T-helper 1 cell treated with Interleukin-12 subunit alpha and Interleukin-12 subunit beta and Interleukin-4 antibody, amounts not matched to agents 30 ng/mL and 1 ng/mL, for 36 hours (primary cell): Measurements from ENCODE around the gene L3MBTL3. TPM values are rescaled to one million over a fixed set of nuclear protein-coding genes. Genes with fewer than 3 reads are reported as not detected.

Experiments used
- intact Hi-C: fragments of 100-400 bp; cut with micrococcal nuclease; formaldehyde crosslinking; loops from one replicate; pipeline ENCODE4 v1.15.1; 2024
- total RNA-seq: library from RNA; stranded (reverse); gene quantifications from 2 replicates; pipeline ENCODE4 v1.2.3, GENCODE V29; 2022

L3MBTL3 gene
- 8.3 and 15.5 TPM in 2 replicates for total RNA-seq

DNA sequence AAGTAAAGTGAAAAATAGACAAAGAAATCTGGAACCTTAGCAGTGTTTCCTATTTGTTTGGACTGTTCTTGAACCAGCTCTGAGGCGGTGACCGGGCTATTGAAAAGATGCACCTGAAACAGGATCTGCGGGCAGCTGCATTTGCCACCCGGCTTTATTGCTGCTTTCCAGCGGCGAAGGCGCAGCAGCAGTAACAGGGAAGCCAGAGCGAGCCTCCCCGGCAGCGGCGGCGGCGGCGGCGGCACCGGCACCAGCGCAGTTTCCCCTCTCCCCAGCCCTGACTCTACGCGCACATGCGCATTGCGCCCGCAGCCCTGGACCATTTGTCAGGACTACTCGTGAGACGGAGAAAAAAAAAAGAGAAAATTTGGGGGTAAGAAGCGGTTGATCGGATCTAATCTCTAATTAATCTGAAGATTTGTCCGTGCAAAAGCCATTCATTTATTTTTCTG lies at the start of gene L3MBTL3:
L3MBTL3 (plus strand) TSS at position 290 of the 452 bp plus-strand sequence. CDS start 24,119 bp downstream, outside the sequence.
- intact Hi-C loops: loop anchor here (1.0 kb wide), 3 partner anchors 10 to 270 kb away; no protein-coding TSS in a partner anchor

DNA sequence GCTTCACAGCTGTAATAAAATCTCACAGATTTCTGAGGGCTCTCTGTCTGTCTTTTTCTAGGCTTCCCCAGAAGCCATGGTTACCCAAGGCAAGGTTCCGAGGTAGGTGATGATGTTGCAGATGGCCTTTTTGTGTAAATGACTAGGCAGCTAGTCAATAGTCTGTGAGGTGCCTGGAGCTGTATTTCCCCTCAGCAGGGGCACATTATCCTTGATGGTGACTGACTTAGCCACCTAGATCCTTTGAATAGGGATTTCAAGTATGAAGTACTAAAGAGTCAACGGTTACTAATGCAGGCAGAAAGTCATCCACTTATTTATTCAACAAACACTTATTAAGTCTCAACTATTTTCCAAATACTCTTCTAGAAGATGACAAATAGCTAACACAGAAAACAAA lies 49.3 kb upstream of the L3MBTL3 start:
- intact Hi-C loops: no loop called here

DNA sequence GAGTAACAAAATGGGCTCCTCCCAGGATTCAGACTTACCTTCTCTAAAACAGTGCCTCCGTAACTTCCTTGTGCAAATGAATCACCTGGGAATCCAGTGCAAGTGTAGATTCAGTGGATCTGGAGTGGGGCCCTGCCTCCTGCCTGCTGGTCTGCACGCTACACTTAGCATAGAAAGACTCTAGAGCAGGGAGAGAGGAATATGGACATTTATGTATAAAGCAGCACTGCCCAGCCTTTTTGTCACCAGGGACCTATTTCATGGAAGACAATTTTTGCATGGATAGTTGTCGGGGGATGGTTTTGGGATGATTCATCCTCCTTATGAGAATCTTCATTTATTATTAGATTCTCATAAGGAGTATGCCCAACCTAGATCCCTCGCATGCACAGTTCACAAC lies 42.3 kb upstream of the L3MBTL3 start:
- intact Hi-C loops: no loop called here

DNA sequence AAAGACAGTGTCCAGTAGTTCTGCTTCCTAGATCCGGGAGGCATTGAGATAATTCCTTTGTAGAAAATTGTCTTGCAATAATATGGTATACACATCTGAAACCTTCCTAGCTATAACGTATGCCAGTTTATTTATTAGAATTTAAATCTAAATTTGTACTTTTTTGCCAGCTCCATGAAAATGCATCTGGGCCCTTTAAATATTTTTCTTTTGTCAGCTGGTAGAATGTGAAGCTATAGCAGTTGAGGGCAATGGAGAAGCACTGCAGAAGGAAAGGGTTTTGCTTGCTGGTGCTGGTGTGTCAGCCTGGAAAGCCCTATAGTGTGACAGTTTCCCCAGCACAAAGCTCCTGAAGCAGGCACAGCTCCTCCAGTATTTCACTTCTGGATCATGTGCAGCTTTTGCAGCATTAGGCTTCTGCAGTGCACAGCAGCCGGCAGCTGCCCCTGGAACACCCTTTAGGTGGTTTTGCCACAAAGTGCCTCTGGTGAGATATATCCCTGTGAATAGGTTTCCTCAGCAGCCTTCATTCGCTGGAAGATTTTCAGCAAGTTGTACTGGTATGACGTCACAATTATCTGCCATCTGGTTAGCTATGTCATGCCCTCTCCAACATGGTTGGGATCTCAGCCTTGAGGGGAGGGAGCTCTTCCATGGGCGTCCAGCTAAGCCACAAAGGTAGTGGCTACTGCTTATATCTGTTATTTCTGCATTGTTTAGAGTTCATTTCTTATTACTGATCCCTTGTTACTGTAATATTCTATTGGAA lies 40.0 kb upstream of the L3MBTL3 start:
- intact Hi-C loops: no loop called here

DNA sequence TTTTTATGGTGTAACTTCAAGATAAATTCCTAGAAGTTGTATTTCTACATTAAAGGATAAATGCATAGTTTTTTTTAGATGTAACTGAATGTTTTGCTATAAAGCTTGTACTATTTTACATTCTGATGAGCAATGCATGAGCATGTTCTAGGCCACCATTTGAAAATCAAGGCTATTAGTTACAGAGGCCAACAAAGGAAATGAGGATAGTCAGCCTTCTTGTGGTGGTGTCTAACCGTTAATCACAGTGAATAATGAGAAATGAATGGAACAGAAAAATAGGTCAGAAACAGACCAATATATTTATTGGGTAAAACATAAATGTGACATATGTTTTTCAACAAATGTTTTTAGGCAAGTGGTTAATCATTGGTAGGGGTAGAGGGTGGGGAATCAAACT lies 37.6 kb upstream of the L3MBTL3 start:
- intact Hi-C loops: no loop called here

DNA sequence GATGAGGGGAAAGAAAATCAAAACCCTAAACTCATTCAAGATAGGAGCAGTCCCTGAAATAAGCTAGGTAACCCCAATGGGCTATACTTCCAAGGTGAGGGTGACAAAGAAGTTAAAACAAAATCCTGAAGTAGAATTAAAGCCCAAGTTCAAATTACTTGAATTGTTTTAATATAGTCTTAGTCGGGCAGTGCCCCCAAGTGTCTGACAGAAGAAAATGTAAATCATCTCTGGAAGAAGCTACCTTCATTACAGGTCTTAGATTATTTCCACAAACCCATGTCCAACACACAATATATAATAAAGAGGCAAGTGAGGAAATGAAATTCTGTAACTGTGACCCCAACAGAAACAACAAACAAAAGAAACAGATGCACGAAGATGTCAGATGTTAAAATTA lies 36.8 kb upstream of the L3MBTL3 start:
- intact Hi-C loops: no loop called here

DNA sequence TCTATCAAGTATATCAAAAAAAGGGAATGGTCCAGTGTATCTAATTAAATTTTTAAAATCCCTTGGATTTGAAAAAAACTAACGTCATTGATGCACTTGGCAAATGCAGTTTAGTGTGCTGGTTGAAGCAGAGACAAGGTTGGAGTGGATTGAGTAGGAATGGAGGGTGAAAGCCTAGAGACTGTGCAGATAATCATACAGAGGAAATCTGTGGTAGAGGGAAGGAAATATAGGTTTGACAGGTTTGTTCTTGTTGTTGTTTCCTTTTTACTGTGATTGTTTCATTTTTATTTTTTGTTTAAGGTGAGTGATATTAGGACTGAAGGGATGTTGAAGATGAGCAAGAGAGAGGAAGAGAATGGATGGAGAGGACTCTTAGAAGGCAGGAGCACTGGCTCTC lies 29.0 kb upstream of the L3MBTL3 start:
- intact Hi-C loops: no loop called here

DNA sequence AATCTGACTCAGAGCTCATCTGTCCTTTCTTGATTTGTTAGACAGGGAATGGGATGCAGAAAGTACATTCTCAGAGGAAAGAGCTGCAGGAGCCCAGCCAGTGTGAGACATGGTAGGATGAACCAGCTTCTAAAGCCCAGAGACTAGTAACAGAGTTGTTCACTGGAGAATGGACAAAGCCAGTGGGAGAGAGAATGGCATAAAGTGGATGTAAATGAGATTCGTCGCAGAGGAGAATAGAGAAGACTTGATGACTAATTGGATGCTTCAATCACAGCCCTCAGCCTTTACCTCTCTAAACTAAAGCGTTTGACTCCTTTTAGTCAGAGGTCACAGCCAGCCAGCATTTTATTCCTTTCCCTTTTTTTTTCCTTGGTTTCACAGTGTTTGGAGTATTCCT lies 25.5 kb upstream of the L3MBTL3 start:
- intact Hi-C loops: no loop called here

DNA sequence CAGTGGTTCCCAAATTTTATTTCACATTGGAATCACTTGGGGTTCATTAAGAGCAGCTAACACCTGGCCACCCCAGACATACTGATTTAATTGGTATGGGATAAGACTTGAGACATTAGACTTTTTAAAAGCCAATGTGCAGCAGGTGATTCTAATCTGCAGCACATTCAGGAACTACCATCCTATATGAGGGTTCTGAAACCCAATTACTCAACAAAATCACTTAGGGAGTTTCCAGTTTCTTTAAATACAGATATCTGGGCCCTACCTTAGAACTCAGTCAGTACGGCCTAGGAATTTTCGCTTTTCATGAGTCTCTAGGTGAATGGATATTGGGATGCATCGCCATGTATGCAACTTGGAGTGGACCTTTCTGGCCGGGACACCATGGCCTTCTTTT lies 24.0 kb upstream of the L3MBTL3 start:
- intact Hi-C loops: no loop called here

DNA sequence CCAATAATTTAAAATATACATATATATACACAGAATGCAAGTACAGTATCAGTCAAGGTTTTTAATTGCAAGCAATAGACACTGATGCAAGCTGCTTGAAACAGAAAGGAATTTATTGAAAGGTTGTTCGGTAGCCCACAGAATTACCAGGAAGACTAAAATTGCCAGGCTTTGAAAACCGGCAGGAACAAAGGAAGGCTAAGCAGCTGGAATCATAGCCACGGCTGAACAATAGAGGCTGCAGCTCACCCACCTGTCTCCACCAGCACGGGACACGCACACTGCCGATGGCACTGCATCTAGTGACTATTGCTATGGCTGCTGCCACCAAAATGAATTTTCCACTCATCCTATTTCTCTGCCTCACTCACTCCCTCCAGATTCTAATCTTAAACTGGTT lies 22.0 kb upstream of the L3MBTL3 start:
- intact Hi-C loops: no loop called here

DNA sequence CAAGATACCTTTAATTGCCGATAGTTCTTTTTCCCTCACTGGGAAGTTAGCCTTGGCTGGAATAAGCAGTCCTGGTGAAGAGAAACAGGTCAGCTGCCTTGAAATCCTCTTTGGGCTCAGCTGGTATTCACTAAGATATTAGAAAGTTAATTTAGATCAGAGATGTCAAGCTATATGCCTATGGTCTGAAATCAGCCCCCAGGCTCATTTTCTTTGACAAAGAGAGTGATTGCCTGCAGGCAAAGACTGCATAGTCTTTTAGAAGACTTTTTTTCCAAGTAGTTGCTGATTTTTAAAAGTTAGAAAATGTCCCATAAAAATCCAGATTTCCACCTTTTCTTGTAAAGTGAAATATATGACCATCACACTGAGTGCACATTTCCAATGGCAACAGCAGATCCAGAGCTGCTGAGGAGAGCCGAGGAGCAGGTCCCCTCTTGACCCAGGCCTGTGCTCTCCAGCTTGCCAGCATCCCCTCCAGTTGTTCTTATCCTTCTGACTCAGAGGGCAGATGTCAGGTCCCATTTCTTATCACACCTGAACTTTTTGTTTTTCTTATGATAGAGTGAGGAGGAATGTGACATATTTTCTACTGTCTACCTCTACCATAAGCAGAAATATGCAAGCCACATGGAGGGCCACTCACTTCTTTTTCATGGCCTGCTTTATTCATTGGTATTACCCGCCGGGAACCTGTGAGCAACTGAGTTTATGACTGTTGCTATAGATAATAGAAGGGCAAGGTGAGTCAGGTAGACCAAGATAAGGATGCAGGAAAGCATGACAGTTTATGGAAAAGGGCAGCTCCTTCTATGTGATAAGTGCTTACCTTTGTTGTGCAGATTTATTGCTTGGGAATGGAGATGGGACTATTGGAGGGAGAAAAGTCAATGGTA lies 17.6 kb upstream of the L3MBTL3 start:
- intact Hi-C loops: no loop called here

DNA sequence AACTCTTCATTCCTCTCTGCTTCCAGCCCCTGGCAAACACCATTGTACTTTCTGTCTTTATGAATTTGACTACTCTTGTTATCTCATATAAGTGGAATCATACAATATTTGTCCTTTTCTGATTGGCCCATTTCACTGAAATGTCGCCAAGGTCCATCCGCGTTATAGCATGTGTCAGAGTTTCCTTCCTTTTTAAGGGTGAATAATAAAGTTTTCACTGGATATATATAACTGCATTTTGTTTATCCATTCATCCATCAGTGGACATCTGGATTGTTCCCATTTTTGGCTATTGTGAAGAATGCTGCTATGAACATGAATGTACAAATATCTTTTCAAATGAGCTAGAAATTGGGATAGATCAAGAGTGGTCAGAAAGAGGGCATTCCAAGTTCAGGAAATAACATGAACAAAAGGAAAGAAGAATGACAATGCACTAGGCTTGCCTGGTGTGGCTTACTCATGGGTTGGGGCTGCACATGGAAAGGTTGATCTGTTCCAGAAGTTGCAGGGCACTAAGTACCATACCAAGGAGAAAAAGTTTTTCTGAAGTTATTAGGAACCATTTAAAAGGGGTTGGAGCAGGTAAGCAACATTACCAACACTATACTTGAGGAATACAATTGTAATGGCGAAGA lies 10.0 kb upstream of the L3MBTL3 start:
- intact Hi-C loops: no loop called here

DNA sequence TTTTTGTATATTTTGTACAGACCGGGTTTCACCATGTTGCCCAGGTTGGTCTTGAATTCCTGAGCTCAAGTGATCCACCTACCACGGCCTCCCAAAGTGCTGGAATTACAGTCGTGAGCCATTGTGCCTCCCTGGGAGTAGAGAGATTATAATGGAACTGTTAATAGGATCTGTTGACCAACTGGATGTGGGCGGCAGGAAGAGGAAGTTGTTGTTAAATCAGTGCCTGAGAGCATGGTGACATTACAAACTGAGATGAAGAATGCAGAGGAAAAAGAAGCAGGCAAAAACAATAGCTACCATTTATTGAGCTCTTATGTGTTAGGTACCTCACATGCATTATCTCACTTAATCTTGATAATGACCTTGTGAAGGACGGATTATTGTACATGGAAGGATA lies 9.2 kb upstream of the L3MBTL3 start:
- intact Hi-C loops: no loop called here

DNA sequence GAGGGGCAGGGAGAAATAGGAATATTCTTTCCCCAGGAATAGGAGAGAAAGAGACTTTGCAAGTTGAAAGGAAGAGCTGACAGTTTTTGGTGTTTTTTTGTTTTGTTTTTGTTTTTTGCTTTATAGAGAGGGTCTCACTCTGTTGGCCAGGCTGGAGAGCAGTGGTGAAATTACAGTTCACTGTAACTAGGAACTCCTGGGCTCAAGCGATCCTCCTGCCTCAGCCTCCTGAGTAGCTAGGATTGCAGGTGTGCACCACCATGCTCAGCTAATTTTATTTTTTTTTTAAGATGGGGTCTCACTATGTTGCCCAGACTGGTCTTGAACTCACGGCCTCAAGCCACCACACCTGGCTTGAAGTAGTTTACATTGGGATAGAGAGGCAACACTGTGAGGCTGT lies 8.0 kb upstream of the L3MBTL3 start:
- intact Hi-C loops: no loop called here

DNA sequence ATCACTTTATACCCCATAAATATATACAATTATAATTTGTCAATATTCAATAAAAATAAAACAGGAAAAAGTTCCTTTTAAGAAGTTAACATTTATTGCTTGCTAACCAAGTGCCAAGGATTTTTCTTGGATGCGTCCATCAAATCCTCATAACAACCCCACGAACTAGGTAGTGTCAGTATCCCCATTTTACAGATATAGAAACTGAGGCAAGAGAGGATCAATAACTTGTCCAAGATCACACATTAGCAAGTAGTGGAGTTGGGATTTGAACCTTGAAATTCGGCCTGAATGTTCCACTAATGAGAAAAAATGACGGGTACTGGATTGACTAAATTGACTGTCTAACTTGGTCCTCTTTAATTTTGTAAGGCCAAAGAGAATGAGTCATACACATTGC lies 5.7 kb upstream of the L3MBTL3 start:
- intact Hi-C loops: no loop called here

DNA sequence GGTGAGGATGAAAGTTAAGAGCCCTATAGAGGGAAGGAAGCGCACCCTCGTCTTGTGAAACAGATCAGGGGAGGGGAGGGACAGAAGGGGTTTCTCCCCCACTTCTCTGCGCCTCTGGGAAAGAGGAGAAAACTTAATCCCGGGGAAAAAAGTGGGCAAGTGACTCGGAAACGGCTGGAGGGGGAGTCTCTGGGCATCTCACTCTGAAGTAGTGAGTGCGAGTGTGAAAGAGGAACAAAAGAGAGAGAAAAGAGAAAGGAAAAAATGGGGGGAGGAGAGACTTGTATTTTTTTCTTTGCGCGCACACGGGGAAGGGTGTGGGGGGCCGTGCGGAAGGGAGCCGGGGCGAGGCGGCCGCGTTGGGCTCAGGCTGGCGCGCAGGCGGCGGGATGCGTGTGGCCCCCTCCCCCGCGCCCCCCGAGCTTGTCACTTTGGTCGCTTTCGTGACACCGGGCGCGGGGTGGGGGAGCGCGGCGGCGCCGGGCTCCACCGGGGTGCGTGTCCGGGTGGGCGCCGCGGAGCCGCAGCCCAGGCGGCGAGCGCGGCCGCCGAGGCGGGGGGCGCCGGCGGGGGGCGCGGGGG lies 454 bp downstream of the L3MBTL3 start:
- intact Hi-C loops: loop anchor here (1.0 kb wide), 3 partner anchors 9 to 271 kb away; no protein-coding TSS in a partner anchor

DNA sequence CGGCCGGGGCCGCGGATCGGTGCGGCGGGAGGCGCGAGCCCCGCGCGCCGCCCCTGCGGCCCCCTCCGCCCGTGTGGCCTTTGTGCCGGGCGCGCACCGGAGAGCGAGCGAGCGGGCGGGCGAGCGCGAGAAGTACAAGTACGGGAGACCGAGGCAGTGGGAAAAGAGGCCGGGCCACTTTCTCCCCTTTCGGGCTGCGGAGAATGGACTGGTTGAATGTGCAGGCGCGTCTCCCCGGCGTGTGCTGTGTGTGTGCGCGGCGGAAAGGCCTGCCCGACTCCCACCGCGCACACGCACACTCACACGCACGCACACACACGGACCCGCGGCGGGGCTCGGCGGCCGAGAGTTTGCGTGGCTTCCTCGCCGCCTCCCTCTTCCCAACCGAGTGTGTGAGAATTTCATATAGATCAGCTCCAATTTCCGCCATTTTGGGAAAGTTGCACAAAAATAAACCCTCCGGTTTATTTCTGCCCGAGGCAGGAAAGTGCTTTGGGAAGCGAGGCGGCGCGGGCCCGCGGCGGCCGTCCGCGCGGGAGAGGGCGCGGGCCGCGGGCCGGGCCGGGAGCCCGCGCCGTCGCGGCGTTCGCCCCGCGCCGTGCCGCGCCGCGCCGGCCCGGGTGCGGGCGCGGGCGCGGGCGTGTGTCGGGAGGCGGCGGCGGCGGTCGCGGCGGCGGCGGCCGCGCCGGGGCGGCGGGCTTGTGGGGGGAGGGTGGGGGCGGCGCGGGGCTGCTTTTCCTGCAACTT lies 1.1 kb downstream of the L3MBTL3 start:
- intact Hi-C loops: loop anchor here (2.0 to 5.0 kb wide), 5 partner anchors 113 to 1043 kb away; partner anchors contain the start of gene EPB41L2

DNA sequence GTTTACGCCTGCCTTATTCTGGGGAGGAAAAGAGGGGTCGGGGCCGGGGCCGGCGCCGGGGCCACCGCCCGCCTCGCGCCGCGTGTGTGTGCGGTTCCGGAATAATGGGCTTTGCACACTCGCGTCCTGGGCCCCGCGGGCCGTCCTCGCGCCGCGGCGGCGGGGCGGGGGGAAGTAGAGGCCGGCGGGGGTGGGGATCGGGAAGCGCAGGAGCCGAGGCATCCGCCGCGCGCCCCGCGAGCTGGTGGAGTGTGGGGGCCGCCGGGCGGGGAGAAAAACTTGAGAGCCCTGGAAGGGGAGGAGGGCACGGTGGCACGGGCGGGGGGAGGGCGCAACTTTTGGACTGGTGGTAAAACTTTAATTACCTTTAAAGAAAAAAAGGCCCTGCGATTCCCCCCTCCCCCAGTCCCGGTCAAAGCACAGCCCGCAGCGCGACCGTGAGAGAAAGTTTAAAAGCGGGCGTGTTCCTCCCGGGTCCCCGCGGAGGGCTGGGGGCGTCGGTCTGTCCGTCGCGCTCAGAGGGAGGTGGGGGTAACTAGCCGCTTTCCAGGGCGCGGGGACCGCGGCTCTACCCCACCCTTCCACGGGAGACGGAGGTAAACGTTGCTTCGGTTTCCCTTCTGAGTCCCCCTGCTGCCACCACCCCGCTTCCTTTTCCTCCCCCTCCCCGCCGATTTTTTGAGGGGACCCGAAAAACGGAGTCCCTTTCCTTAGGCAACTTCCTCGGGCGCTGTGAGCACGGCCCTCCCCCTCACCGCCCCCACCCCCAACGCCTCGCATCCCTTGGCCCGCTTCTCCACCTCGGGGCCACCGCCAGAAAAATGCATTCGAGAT lies 1.9 kb downstream of the L3MBTL3 start:
- intact Hi-C loops: loop anchor here (2.0 to 5.0 kb wide), 5 partner anchors 113 to 1042 kb away; partner anchors contain the start of gene EPB41L2

DNA sequence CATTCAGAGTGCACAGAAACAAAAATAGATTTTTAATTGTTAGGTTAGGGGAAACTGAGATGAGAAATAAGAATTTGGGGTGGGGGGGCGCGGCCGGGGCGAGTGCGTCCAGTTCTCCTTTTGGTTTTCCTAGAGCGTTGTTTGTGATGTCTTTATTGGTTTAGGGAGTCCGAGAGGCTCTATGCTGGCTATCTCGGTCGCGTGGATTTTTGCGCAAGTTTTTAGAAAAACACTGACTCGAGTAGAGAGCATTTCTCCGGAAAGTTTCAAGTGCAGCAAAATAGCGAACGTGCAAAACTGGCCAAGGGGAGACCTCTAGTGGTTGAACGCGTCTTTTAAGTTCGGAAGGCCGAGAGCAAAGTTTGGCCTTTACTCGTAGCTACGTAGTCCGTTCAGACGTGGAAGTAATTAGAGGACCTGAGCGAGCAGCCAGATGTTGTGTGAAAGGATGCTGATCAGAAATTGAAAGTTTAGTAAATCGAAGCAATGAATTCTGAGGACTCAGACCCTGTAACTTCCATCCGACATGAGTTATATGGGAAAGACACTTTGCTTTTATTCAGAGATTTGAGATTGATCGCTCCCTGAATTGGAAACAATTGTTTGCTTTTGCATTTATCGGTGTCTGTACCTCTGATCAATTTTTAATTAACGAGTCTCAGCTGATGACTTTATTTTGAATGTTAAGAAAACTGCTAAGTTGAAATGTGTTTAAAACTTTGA lies 2.7 kb downstream of the L3MBTL3 start:
- intact Hi-C loops: loop anchor here (1.0 to 5.0 kb wide), 15 partner anchors 8 to 1606 kb away; partner anchors contain the start of gene EPB41L2
